Activated T-cell treated with anti-CD3 and anti-CD28 coated beads for 4 hours (primary cell): ENCODE data around the gene RASIP1.
"Not testable (repeated sequence)": the region's sequence is repeated elsewhere in the genome, so short reads cannot be mapped to it uniquely, and the experiment has no call there.

Source experiments
- DNase-seq: peaks from one replicate; pipeline ENCODE4 v3.0.0-alpha.2; 2020

RASIP1 gene

GRCh38 chr19:48740164-48740972 is at the start of gene RASIP1:
Gene RASIP1 (minus strand): TSS chr19:48740610. CDS start chr19:48740282, 328 bp downstream.
- DNase-seq, result no peak

GRCh38 chr19:48787331-48787730 is 46.9 kb upstream of the RASIP1 start:
- not testable (repeated sequence) for DNase-seq

GRCh38 chr19:48786422-48786821 is 46.0 kb upstream of the RASIP1 start:
- not testable (repeated sequence) for DNase-seq

- DNase-seq, result no peak
Observed at GRCh38 chr19:48784527-48784926, 44.1 kb upstream of the RASIP1 start.

- DNase-seq, result no peak
Observed at GRCh38 chr19:48780631-48781391, 40.4 kb upstream of the RASIP1 start.

- DNase-seq, result no peak
Observed at GRCh38 chr19:48779636-48780035, 39.2 kb upstream of the RASIP1 start.

GRCh38 chr19:48777720-48778119 is 37.3 kb upstream of the RASIP1 start:
- no peak for DNase-seq

- no peak for DNase-seq
Observed at GRCh38 chr19:48777139-48777538, 36.7 kb upstream of the RASIP1 start.

- DNase-seq, result no peak
Observed at GRCh38 chr19:48772503-48772953, 32.1 kb upstream of the RASIP1 start.

GRCh38 chr19:48770734-48771472 is 30.5 kb upstream of the RASIP1 start:
- DNase-seq, result no peak

- DNase-seq, result no peak
Observed at GRCh38 chr19:48770266-48770665, 29.9 kb upstream of the RASIP1 start.

- no peak for DNase-seq
Observed at GRCh38 chr19:48768994-48769713, 28.7 kb upstream of the RASIP1 start.

GRCh38 chr19:48768171-48768753 is 27.9 kb upstream of the RASIP1 start:
- not testable (repeated sequence) for DNase-seq

GRCh38 chr19:48765816-48766215 is 25.4 kb upstream of the RASIP1 start:
- not testable (repeated sequence) for DNase-seq

- DNase-seq, result no peak
Observed at GRCh38 chr19:48760504-48761205, 20.2 kb upstream of the RASIP1 start.

- no peak for DNase-seq
Observed at GRCh38 chr19:48757741-48758144, 17.3 kb upstream of the RASIP1 start.

- DNase-seq, result no peak
Observed at GRCh38 chr19:48757089-48757675, 16.8 kb upstream of the RASIP1 start.

- DNase-seq, result no peak
Observed at GRCh38 chr19:48756686-48757085, 16.3 kb upstream of the RASIP1 start.

- DNase-seq, result no peak
Observed at GRCh38 chr19:48756212-48756611, 15.8 kb upstream of the RASIP1 start.

- no peak for DNase-seq
Observed at GRCh38 chr19:48755787-48756186, 15.4 kb upstream of the RASIP1 start.

- DNase-seq, result no peak
Observed at GRCh38 chr19:48755084-48755641, 14.8 kb upstream of the RASIP1 start, which contains the start of gene FGF21. Gene FGF21 (plus strand): TSS chr19:48755524. CDS start chr19:48756237, 713 bp downstream.
